ENCODE results near the gene ZKSCAN8.

The ZKSCAN8 gene

DNA sequence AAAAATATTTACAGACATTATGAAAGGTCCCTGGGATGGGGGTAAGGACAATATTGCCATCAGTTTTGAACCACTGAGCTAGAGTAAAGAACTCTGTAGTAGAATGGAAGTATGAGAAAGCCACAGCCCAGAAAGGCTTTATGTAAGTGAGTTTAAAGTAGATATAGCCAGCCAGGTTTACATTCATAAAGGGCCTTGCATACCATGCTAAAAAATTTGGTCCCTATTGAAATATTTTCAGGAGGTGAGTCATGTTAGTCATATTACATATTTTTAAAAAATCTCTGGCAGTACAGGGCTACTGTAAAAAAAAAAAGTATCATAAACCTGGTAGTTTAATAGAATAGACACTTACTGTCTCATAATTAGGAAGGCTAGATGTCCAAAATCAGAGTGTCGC is 3.5 kb downstream of the ZKSCAN8 start:
- no peak for DNase-seq (ENCODE audit: low spot score)
- TF ChIP-seq, protein P1, sequence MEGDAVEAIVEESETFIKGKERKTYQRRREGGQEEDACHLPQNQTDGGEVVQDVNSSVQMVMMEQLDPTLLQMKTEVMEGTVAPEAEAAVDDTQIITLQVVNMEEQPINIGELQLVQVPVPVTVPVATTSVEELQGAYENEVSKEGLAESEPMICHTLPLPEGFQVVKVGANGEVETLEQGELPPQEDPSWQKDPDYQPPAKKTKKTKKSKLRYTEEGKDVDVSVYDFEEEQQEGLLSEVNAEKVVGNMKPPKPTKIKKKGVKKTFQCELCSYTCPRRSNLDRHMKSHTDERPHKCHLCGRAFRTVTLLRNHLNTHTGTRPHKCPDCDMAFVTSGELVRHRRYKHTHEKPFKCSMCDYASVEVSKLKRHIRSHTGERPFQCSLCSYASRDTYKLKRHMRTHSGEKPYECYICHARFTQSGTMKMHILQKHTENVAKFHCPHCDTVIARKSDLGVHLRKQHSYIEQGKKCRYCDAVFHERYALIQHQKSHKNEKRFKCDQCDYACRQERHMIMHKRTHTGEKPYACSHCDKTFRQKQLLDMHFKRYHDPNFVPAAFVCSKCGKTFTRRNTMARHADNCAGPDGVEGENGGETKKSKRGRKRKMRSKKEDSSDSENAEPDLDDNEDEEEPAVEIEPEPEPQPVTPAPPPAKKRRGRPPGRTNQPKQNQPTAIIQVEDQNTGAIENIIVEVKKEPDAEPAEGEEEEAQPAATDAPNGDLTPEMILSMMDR (IDR thresholded peaks at IDR 0.05; ENCODE audit: extremely low read depth, missing control alignments), result no peak

DNA sequence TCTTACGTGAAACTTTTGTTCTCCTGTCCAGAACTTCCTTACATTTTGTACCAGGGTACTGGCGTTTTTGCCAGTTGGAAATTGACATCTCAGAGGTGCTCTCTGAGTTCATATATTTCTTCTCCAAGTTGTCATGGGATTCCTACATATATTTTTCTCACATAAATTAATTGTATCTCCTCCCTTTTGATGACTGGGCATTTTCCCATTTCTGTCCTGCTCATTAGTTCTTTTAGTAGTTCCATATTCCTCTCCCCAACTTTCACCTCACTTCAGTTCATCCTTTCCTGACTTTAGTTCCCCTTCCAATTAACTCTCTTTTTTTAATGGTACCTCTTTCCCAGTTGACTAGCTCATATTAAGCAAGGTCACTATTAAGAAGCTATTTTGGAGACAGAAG is 10.8 kb downstream of the ZKSCAN8 start:
- DNase-seq (ENCODE audit: low spot score), result no peak
- TF ChIP-seq, protein P1 (IDR thresholded peaks at IDR 0.05; ENCODE audit: extremely low read depth, missing control alignments), result no peak

DNA sequence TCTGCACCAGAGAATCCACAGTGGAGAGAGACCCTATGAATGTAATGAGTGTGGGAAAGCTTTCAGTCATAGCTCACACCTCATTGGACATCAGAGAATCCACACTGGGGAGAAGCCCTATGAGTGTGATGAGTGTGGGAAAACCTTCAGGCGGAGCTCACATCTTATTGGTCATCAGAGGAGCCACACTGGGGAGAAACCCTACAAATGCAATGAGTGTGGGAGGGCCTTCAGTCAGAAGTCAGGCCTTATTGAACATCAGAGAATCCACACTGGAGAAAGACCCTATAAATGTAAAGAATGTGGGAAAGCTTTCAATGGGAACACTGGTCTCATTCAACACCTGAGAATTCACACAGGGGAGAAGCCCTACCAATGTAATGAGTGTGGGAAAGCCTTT is 11.9 kb downstream of the ZKSCAN8 start:
- TF ChIP-seq, protein P1 (IDR thresholded peaks at IDR 0.05; ENCODE audit: extremely low read depth, missing control alignments), result no peak
- DNase-seq (ENCODE audit: low spot score), result no peak

DNA sequence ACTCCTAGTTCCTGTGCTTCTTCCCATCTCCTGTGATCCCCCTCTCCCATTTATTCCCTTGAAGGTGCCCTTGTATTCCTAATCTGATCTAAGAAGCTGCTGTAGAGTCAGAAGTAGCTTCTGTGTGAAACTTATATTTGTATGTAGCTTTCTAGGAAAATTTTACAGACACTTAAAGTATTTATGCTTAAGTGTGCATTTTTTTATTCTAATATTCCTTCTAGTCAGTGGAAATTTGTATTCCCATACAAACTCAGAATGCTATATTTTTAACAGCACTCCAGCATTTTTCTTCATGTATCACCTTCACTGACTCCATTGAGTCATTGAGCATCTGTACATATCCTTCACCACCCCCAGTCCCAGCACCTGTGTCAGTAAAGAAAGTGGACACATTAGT is 12.7 kb downstream of the ZKSCAN8 start:
- TF ChIP-seq, protein P1 (IDR thresholded peaks at IDR 0.05; ENCODE audit: extremely low read depth, missing control alignments), result no peak

DNA sequence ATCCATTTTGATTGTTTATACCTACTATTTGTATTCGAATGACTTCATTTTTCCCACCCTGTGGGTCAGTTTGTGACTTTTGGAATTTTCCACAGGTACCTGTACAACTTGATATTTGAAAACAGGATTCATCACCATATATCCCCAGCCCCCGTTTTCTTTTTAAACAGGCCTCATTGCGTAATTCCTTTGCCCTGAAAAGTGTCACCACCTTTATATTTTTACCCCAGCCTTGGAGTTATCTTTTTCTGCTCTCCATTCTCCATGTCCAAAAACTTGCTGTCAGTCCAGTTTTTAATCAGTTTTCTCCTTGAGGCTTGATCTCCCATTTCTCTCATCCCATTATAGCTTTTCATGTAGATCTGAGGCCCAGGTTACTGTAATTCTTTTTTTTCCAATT is 16.6 kb downstream of the ZKSCAN8 start:
- TF ChIP-seq, protein P1 (IDR thresholded peaks at IDR 0.05; ENCODE audit: extremely low read depth, missing control alignments), result no peak
- DNase-seq (ENCODE audit: low spot score), result no peak

More for the DNA sequence above, 12.7 kb downstream of the ZKSCAN8 start:
- DNase-seq (ENCODE audit: low spot score), result no peak

DNA sequence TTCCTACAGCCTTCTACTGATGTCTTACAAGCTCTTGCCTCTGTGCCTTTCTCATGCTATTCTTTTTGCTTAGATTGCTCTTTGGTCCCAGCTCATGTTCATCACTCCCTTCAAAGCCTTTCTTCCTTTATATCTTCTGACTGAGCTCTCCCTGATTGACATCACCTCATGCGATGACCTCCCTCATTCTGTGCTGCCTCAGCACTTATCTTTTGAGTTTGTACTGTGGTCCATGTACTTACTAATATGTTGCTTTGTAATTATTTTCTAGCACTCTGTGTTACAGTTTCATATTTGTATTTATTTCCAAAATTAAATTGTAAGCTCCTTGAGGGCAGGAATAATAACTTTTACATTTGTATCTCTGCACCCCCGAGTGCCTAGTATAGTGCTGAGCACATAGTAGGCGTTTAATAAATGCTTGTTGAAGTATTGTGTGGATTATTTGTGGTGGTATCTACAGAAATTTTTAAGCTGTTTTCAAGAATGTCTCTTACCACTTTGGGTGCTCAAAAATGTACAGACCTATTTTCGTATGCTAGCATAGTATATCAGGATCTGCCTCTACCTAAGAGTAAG is 17.4 kb downstream of the ZKSCAN8 start:
- no peak for DNase-seq (ENCODE audit: low spot score)
- TF ChIP-seq, protein P1 (IDR thresholded peaks at IDR 0.05; ENCODE audit: extremely low read depth, missing control alignments), result no peak

DNA sequence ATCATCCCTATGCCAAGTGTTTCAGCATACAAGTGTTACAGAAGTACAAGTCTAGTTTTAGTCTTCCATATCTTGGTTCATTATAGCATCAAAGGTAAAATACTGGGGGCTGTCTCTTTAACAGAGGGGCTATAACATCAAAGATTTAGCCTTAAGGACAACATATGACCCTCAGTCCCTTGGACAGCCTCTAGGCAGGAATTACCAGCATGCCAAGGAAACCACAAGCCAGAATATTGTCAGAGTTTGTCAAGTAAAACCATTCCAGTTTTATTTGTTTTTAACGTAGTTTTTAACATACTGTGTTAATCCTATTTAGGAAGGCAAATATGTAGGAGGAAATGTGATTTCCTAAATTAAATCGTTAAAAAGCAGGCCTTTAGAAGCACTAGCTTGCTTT is 18.6 kb downstream of the ZKSCAN8 start:
- TF ChIP-seq, protein P1 (IDR thresholded peaks at IDR 0.05; ENCODE audit: extremely low read depth, missing control alignments), result no peak
- DNase-seq (ENCODE audit: low spot score), result no peak

All from GM20000 (cell line).